ENCODE measurements around the gene EIF1AX.
"Not testable (repeated sequence)": the region's sequence is repeated elsewhere in the genome, so short reads cannot be mapped to it uniquely, and the experiment has no call there.

The EIF1AX gene

GRCh38 chrX:20141281-20142220 lies at the start of gene EIF1AX:
EIF1AX (minus strand) TSS chrX:20141838; CDS start chrX:20141640, 198 bp downstream.
- DNase-seq, result peak; percentile 96
- Mint-ChIP-seq H3K9me3 (no peaks in the 10 kb centered on the region), H3K4me3 (peak within 1 kb of the TSS; percentile 82), H3K27ac (peak within 1 kb of the TSS; percentile 90), H3K4me1 (peaks cover 26% of the 10 kb centered on the region), H3K27me3 (no peaks in the 10 kb centered on the region), H3K36me3 (peaks cover 17% of the 10 kb centered on the region)
- CTCF ChIA-PET, result no interaction called here

GRCh38 chrX:20189171-20189570 lies 47.5 kb upstream of the EIF1AX start:
- Mint-ChIP-seq H3K4me1 (no peaks in the 10 kb centered on the region), H3K36me3 (peaks cover 25% of the 10 kb centered on the region), H3K27ac (no peak overlapping the region), H3K4me3 (no peak overlapping the region), H3K27me3 (no peaks in the 10 kb centered on the region), H3K9me3 (no peaks in the 10 kb centered on the region)
- DNase-seq, result no peak
- CTCF ChIA-PET, result no interaction called here

- Mint-ChIP-seq H3K36me3 (peaks cover 36% of the 10 kb centered on the region), H3K4me3 (no peak overlapping the region), H3K27me3 (no peaks in the 10 kb centered on the region), H3K27ac (peak overlapping the region; percentile 77), H3K9me3 (no peaks in the 10 kb centered on the region), H3K4me1 (peaks cover 19% of the 10 kb centered on the region)
- CTCF ChIA-PET, result no interaction called here
- DNase-seq, result no peak
Observed at GRCh38 chrX:20181598-20182329, 40.1 kb upstream of the EIF1AX start.

GRCh38 chrX:20177093-20177492 lies 35.5 kb upstream of the EIF1AX start:
- Mint-ChIP-seq H3K4me3 (no peak overlapping the region), H3K27ac (no peak overlapping the region), H3K27me3 (no peaks in the 10 kb centered on the region), H3K4me1 (peaks cover 9% of the 10 kb centered on the region), H3K36me3 (peaks cover 30% of the 10 kb centered on the region), H3K9me3 (no peaks in the 10 kb centered on the region)
- CTCF ChIA-PET, result no interaction called here
- no peak for DNase-seq

- DNase-seq, result no peak
- Mint-ChIP-seq H3K4me1 (no peaks in the 10 kb centered on the region), H3K27me3 (no peaks in the 10 kb centered on the region), H3K4me3 (no peak overlapping the region), H3K27ac (no peak overlapping the region), H3K9me3 (no peaks in the 10 kb centered on the region), H3K36me3 (peaks cover 22% of the 10 kb centered on the region)
- CTCF ChIA-PET, result no interaction called here
Observed at GRCh38 chrX:20173856-20174255, 32.2 kb upstream of the EIF1AX start.

- H3K4me1 Mint-ChIP-seq, result no peaks in the 10 kb centered on the region
- CTCF ChIA-PET, result no interaction called here
- H3K4me3 Mint-ChIP-seq, result no peak overlapping the region
- no peaks in the 10 kb centered on the region for H3K9me3 Mint-ChIP-seq
- H3K27me3 Mint-ChIP-seq, result no peaks in the 10 kb centered on the region
- H3K36me3 Mint-ChIP-seq, result peaks cover 21% of the 10 kb centered on the region
- no peak for DNase-seq
- no peak overlapping the region for H3K27ac Mint-ChIP-seq
Observed at GRCh38 chrX:20173313-20173712, 31.7 kb upstream of the EIF1AX start.

- H3K27me3 Mint-ChIP-seq, result no peaks in the 10 kb centered on the region
- no peak overlapping the region for H3K4me3 Mint-ChIP-seq
- DNase-seq, result no peak
- no peaks in the 10 kb centered on the region for H3K4me1 Mint-ChIP-seq
- peaks cover 24% of the 10 kb centered on the region for H3K36me3 Mint-ChIP-seq
- no peak overlapping the region for H3K27ac Mint-ChIP-seq
- CTCF ChIA-PET, result no interaction called here
- no peaks in the 10 kb centered on the region for H3K9me3 Mint-ChIP-seq
Observed at GRCh38 chrX:20171887-20172286, 30.2 kb upstream of the EIF1AX start.

GRCh38 chrX:20162516-20162915 lies 20.9 kb upstream of the EIF1AX start:
- CTCF ChIA-PET, H3K27me3 Mint-ChIP-seq, H3K4me3 Mint-ChIP-seq, DNase-seq, H3K9me3 Mint-ChIP-seq, H3K4me1 Mint-ChIP-seq, H3K27ac Mint-ChIP-seq: not testable (repeated sequence)
- peaks cover 42% of the 10 kb centered on the region for H3K36me3 Mint-ChIP-seq

GRCh38 chrX:20159797-20160385 lies 18.3 kb upstream of the EIF1AX start:
- Mint-ChIP-seq H3K9me3 (no peaks in the 10 kb centered on the region), H3K4me1 (no peaks in the 10 kb centered on the region), H3K4me3 (no peak overlapping the region), H3K27ac (no peak overlapping the region), H3K36me3 (peaks cover 38% of the 10 kb centered on the region), H3K27me3 (no peaks in the 10 kb centered on the region)
- DNase-seq, result no peak
- CTCF ChIA-PET, result no interaction called here

- H3K4me3 Mint-ChIP-seq, result no peak overlapping the region
Observed at GRCh38 chrX:20151689-20152088, 10.1 kb upstream of the EIF1AX start.

GRCh38 chrX:20149326-20149725 lies 7.7 kb upstream of the EIF1AX start:
- Mint-ChIP-seq H3K36me3 (peaks cover 32% of the 10 kb centered on the region), H3K27me3 (no peaks in the 10 kb centered on the region), H3K4me1 (peaks cover 4% of the 10 kb centered on the region), H3K9me3 (no peaks in the 10 kb centered on the region), H3K27ac (no peak overlapping the region), H3K4me3 (no peak overlapping the region)
- CTCF ChIA-PET, result no interaction called here
- no peak for DNase-seq

More at GRCh38 chrX:20151689-20152088, 10.1 kb upstream of the EIF1AX start:
- CTCF ChIA-PET, result no interaction called here
- Mint-ChIP-seq H3K36me3 (peaks cover 41% of the 10 kb centered on the region), H3K9me3 (no peaks in the 10 kb centered on the region), H3K4me1 (no peaks in the 10 kb centered on the region), H3K27ac (no peak overlapping the region), H3K27me3 (no peaks in the 10 kb centered on the region)
- DNase-seq, result no peak

GRCh38 chrX:20147561-20147960 lies 5.9 kb upstream of the EIF1AX start:
- Mint-ChIP-seq H3K9me3 (no peaks in the 10 kb centered on the region), H3K4me3 (no peak overlapping the region), H3K27me3 (no peaks in the 10 kb centered on the region), H3K36me3 (peaks cover 28% of the 10 kb centered on the region), H3K27ac (no peak overlapping the region), H3K4me1 (peaks cover 9% of the 10 kb centered on the region)
- DNase-seq, result no peak
- CTCF ChIA-PET, result interaction anchor here (0.7 kb wide), 1 partner anchor 16 kb away, joined by 4 read pairs; no protein-coding TSS in a partner anchor

GRCh38 chrX:20144491-20144890 lies 2.9 kb upstream of the EIF1AX start:
- no peak overlapping the region for H3K27ac Mint-ChIP-seq
- H3K36me3 Mint-ChIP-seq, result peaks cover 16% of the 10 kb centered on the region
- H3K4me1 Mint-ChIP-seq, result peaks cover 19% of the 10 kb centered on the region
- no peaks in the 10 kb centered on the region for H3K27me3 Mint-ChIP-seq
- DNase-seq, result no peak
- no peak overlapping the region for H3K4me3 Mint-ChIP-seq
- H3K9me3 Mint-ChIP-seq, result no peaks in the 10 kb centered on the region
- CTCF ChIA-PET, result no interaction called here

- CTCF ChIA-PET, result no interaction called here
- Mint-ChIP-seq H3K4me3 (no peak overlapping the region), H3K27me3 (no peaks in the 10 kb centered on the region), H3K9me3 (no peaks in the 10 kb centered on the region), H3K4me1 (peaks cover 25% of the 10 kb centered on the region), H3K36me3 (peaks cover 16% of the 10 kb centered on the region), H3K27ac (no peak overlapping the region)
- no peak for DNase-seq
Observed at GRCh38 chrX:20143561-20143960, 1.9 kb upstream of the EIF1AX start.
